ENCODE results near the gene FRMD5.

FRMD5 gene

DNA sequence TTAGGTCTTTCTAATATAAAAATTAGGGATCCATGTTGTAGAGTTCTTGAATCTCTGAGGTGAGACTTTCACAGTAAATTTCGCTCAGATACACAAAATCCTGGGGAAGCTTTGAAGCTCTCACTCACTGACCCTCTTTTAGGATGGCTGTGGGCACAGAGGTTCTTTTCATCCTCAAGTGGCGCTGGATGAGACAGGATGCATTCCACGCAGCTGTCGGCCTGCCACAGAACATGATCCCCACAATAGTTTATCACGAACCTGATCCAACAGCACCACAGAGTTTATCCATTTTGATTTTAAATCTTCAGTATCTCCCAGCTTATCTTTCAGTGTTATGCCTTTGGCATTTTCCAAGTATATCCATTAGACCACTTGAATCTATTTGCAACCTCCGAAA, 276.4 kb downstream of the FRMD5 start:
- no peak for DNase-seq

GRCh38 chr15:43916326-43916660, 278.8 kb downstream of the FRMD5 start:
- no peak for DNase-seq

- no peak for DNase-seq
These were observed 279.3 kb downstream of the FRMD5 start for GRCh38 chr15:43915631-43916325.

- DNase-seq: no peak
These were observed 281.1 kb downstream of the FRMD5 start for GRCh38 chr15:43913941-43914340.

DNA sequence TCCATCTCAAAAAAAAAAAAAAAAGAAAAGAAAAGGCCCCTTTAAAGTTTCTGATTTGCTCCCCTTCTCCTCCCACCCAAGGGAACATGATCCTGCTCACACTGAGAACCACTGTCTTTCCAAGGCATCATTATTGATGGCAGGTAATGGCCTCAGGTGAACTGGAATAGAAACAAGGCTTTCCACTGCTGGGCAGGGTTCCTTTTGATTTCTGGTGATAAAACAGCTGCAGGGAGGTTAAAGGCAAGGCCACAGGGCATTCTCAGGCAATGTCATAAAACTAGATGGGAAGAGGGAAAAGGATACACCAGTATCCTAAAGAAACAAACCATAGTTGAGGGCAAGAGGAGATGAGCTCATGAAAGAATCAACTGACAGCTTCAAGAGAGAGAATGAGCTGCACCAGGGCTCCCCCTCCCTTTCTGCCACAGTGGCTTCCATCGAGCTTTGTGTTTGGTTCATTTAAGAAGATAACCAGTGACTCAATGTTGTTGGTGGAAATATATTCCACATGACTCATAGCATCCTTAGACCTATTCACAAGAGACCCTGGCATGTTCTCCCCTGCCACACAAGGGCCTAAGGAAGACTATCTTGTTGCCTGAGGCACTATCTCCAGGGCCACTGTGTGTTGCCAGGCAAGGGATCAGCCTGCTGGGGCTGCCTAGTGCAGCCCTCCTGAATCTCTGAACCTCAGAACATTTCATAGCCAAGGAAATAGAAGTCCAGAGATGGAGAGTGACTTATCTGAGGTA, 281.9 kb downstream of the FRMD5 start:
- no peak for DNase-seq

DNA sequence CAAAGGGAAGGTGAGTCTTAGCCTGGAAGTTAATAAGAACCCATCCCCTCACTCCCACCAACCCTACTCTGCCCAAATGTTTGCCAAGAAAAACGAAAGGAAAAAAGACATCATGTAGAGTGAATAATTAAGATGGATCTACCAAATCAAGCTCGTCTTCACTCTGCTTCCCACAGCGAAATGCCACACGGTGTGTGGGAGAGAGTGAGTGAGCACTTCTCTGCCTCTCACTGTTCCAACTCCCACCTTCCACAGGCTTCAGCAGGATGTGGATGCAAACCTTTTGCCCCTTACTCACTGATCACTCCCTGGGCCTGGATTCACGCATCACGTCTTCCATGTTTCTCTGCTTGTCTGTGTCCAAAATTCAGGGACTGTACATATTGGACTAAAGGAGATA, 282.9 kb downstream of the FRMD5 start:
- DNase-seq: no peak

DNA sequence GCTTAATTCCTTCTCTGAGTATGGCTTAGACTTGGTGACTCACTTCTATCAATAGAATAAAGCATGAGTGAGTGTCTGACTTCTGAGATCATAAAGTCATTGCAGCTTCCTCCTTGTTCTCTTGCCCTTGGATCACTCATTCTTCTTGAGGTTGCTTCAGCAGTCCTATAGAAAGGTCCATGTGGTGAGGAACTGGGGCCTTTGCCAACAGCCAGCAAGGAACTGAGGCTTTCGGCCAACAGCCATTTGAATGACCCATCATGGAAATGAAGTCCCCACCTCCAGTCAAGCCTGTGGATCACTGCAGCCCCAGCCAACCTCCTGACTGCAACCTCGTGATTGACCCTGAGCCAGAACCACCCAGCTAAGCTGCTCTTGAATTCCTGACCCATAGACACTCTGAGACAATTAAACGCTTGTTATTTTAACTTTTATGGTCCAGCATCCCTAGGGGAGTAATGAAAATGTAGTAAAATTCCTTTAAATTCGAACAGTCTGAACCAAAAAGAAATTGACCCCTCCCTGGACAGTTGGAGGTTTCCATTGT, 283.8 kb downstream of the FRMD5 start:
- DNase-seq: no peak

DNA sequence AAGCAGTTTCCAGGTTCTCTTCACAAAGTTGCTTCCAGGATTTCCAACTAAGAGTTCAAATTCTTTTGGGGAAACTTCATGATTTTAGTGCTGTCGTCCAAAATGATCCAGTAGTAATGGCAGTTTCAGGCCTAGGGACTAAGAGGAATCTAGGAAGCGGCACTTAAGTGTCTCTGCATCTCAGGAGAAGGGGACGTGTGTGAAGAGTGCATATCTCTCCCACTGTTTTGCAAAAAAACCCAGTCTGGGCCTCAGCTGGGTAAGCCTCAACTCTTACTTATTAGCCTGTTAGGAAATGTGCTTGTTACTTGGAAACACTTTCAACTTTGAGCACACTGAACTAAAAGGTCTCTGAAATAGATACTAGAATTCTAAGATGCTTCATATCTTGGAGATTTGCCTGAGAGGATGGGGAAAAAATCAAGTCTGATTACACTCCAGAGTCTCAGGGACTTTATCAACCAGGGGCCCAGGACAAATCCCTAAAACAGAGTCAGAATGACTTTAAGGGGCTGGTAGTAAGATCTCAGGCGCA, 286.5 kb downstream of the FRMD5 start:
- DNase-seq: no peak

DNA sequence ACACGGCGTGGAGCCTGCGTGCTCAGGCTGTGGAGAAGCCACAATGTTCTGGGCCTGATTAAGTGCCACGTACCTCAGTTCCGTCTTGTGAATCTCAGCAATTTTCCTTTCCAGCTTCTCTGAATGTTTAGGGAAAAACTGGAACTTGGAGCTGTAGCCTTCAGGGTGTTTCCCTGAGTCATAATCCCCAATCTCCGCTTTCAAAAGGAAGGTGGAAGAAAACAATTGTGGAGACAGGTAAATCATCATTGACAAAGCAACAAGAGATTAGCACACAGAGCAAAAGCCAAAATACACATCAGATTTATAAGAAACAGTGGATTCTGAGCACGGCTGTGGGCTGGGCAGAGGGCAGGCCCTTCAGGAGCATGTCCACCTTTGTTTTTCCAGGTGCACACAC, 289.3 kb downstream of the FRMD5 start:
- no peak for DNase-seq

DNA sequence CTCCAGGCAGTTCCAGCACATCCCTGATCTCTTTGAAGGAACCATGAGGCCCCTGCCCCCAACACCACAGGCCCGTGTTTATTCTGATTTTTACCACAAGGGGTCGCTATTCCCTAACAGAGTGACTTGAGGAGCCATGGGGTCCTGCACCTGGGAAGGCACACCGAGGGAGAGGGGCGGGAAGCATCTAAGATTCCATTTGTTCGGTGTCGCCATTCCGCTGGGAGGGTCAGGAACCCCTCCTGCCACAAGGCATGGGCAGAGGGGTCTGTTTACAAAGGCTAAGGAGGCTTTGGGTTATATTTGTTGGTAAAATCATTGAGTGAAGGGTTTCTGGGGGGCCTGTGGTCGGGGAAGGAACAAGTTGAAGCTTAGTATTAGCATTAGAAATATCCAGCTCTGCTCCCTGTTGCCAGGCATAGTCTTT, 291.2 kb downstream of the FRMD5 start:
- DNase-seq: peak; percentile 41

- DNase-seq: no peak
These were observed 293.6 kb downstream of the FRMD5 start for GRCh38 chr15:43901495-43901894.

DNA sequence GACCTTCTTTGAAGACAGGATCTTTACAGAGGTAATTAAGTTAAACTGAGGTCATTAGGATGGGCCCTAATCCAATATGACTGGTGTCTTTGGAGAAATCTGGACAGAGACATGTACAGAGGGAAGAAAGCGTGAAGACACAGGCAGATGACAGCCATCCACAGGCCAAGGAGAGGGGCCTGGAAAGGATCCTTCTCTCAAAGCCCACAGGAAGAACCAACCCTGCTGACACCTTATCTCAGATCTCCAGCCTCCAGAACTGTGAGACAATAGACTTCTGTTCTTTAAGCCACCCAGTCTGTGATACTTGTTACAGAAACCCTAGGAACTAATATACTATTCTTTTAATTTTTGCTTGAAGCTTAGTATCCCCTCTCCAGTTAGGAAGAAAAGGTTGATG, 294.1 kb downstream of the FRMD5 start:
- no peak for DNase-seq

DNA sequence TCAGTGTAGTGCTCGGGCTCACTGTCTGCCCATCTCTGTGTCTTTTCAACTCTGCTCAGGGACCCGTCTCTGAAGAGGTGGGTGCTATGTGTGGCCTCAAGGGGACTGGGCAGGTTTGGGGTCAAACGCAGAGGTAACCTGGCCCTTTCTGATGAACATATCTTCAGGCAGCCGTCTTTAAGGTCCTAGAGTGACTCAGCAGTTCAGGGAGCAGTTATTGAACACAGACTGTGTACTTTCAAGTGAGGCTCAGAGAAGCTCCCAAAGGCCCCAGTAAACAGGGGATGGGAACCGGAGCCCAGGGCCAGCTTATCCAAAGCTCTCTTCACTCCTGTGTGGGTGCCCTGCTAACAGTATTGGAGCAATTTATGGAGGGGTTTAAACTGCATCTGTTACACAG, 295.1 kb downstream of the FRMD5 start:
- no peak for DNase-seq

- DNase-seq: no peak
These were observed 296.2 kb downstream of the FRMD5 start for GRCh38 chr15:43898891-43899290.

- no peak for DNase-seq
These were observed 298.5 kb downstream of the FRMD5 start for GRCh38 chr15:43896543-43896942.

GRCh38 chr15:43895586-43895985, 299.5 kb downstream of the FRMD5 start:
- no peak for DNase-seq

GRCh38 chr15:43893956-43894355, 301.1 kb downstream of the FRMD5 start:
- DNase-seq: no peak

DNA sequence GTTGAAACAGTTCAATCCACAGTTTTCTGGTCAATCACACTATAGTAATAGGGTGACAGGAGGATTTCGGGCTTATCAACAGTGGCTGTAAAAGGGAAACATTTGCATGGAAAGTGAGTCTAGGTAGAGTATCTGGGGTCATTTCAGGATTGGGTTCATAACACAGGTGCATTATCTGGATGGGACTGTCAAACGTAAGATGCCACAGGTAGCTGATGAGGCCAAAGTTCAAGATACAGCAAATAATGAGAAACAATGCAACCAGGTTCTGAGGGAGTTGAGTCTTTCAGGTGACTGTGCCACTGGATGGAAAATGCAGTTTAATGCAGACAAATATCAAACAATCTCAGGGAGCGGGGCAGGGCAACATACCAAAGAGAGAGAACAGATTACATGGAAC, 306.0 kb downstream of the FRMD5 start:
- no peak for DNase-seq

DNA sequence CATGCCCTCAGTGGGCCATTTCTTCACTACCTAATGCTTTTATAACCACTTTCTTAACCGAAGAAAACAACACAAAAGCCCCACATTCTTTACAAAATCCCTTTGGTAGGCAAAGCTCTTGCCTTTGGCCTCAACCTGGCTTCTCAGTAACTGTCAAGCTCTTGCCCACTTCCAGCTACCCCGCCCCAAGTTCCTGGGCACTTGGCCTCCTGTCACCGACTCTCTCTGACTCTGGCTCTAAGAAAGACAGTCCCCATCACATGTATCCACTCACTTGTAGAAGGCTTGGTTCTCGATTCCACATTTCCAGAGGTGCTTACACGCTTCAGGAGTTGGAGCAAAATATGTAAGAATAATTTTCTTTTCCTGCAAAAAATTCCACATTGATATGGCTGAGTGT, 307.2 kb downstream of the FRMD5 start:
- no peak for DNase-seq

DNA sequence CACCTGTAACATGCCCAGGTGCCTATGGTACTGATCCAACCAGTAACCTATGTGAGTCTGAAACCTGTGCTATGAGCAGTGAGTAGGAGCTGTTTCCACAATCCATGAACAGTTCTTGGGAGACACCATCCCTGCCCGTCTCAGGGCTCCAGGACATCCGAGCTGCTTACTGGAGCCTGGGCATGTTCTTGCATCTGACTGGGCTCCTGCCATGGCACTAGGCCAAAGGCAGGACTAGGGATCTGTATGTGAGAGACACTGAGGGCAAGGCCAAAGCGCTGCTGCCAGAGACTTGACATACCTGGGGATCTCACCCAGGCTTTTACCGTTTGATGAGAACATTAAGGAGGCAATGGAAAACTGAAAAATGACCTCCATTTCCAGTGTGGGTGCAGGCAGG, 308.5 kb downstream of the FRMD5 start:
- DNase-seq: no peak

DNA sequence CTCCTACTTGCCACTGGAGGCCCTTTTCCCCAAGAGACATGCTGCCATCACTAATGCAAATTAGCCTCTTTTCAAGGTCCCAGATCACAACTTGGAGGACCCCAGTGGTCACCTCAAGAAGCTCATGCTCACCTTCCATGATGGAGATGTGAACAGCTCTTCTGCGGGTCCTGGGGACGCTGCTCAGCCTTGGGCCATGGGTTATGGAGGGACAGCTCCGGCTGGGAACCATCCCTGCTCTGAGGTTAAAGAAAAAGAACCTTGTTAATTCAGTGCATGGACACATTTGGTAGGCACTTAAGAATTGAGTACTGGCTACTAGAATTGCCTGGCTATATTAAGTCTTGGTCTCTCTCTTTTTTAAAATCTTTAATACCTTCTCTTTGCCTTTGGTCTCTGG, 311.5 kb downstream of the FRMD5 start:
- DNase-seq: no peak

GRCh38 chr15:43881944-43882343, 313.1 kb downstream of the FRMD5 start:
- no peak for DNase-seq

GRCh38 chr15:43881245-43881644, 313.8 kb downstream of the FRMD5 start:
- no peak for DNase-seq
